Vagina (tissue), 2 donors: ENCODE measurements around the gene LPIN3. TPM values are rescaled to one million over a fixed set of nuclear protein-coding genes. Genes with fewer than 3 reads are reported as not detected.

Experiments used
- DNase-seq, 2 donors: peaks; one replicate each; pipeline ENCODE4 v3.0.0-alpha.2; 2017; ENCODE audit errors: extremely low spot score in 2 of 2
- H3K27ac ChIP-seq: fragments of 200-600 bp; sonication (generic); one replicate; pipeline ENCODE4 v1.5.1; 2019
- H3K27me3 ChIP-seq: fragments of 200-600 bp; sonication (generic); one replicate; pipeline ENCODE4 v1.5.1; 2019
- H3K36me3 ChIP-seq, 2 donors: fragments of 200-600 bp; sonication (generic); one replicate each; pipeline ENCODE4 v1.5.1; 2017 to 2019
- H3K4me1 ChIP-seq: fragments of 200-600 bp; sonication (generic); one replicate; pipeline ENCODE4 v1.5.1; 2019
- H3K4me3 ChIP-seq, 2 donors: fragments of 200-600 bp; sonication (generic); 1 replicate in 1 of 2; 2 replicates in 1 of 2; pipeline ENCODE4 v1.5.1; 2016 to 2019
- H3K9me3 ChIP-seq: fragments of 200-600 bp; sonication (generic); one replicate; pipeline ENCODE4 v1.5.1; 2019
- CTCF ChIP-seq, 3 experiments: fragments of 450-650 bp in 2 of 3; fragments of 200-600 bp in 1 of 3; sonication (generic) in 1 of 3; IDR thresholded peaks; one replicate each; pipeline ENCODE4 v1.5.1; 2017 to 2019; ENCODE audit warnings: antibody characterized with exemption in 3 of 3, mild to moderate bottlenecking in 2 of 3, moderate library complexity in 2 of 3
- POLR2A ChIP-seq, 2 donors: fragments of 450-650 bp; IDR thresholded peaks; one replicate each; pipeline ENCODE4 v1.6.1; 2017; ENCODE audit warnings: antibody characterized with exemption in 2 of 2, mild to moderate bottlenecking in 2 of 2, moderate library complexity in 2 of 2
- POLR2AphosphoS5 ChIP-seq, 2 donors: sonication (generic); formaldehyde crosslinking; IDR thresholded peaks; one replicate each; pipeline ENCODE4 v1.9.0; 2017; ENCODE audit warnings: antibody characterized with exemption in 2 of 2, mild to moderate bottlenecking in 2 of 2, low read depth in 1 of 2; ENCODE audit not compliant: insufficient read depth in 1 of 2
- intact Hi-C: fragments of 100-400 bp; cut with DNase I; formaldehyde crosslinking; loops from one replicate; pipeline ENCODE4 v1.15.1; 2023
- total RNA-seq: library from RNA; depleted of rRNA; stranded (reverse); fragments of >200 nt; gene quantifications from one replicate; pipeline ENCODE4 v1.2.3, GENCODE V29; 2016

The LPIN3 gene
- total RNA-seq, 1 donor from 2014 or later, result 82.3 TPM

DNA sequence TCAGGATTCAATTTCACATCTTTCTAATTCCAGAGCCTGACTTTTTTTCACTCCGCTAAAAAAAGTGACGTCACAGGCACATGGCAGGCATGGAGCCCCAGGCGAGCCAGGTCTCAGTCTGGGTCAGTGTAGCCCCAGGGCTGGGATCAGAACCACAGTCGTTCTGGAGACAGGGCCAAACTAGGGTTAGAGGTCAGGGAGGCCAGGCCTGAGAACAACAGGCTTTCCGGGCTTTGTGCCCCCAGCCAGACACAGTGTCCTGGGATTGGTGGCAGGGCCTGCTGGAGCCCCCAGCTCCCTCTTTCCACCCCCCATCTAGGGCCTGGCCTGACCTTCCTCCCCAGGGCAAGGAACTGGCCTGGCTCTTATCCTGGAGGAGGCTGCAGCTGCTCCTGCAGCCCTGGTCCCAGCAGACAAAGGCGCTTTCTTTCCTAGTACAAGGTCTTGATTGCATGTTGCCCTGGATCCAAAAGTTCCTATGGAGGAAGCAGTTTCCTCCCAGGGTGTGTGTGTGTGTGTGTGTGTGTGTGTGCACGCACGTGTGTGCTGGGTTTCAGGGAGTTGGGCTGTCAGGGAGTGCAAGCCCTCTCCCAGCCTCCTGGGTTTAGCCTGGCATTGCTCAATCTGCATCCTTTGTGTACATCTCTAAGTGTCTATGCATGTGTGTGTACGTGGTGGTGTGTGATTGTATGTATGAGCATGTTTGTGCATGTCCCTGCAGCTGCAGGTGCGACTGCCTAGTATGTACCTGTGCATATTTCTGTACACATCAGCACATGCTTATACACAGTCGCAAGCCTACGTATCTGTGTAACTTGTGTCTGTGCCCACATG lies 52.5 kb downstream of the LPIN3 start:
- TF ChIP-seq POLR2A (IDR thresholded peaks at IDR 0.05), result no peak
- TF ChIP-seq POLR2AphosphoS5 (IDR thresholded peaks at IDR 0.05; ENCODE audit: insufficient read depth in 1 of 2, low read depth in 1 of 2), result peak; percentile 58 to 82
- no peak for TF ChIP-seq CTCF (IDR thresholded peaks at IDR 0.05)
- DNase-seq, result no peak
- Histone ChIP-seq H3K4me1 (peaks cover 56% of the 10 kb centered on the region), H3K27me3 (no peaks in the 10 kb centered on the region), H3K27ac (peak overlapping the region; percentile 58), H3K4me3 (no peak overlapping the region), H3K36me3 (no peaks in the 10 kb centered on the region), H3K9me3 (no peaks in the 10 kb centered on the region)
- intact Hi-C loops, result no loop called here

GRCh38 chr20:41393705-41394066 lies 53.1 kb downstream of the LPIN3 start:
- H3K9me3 ChIP-seq, result no peaks in the 10 kb centered on the region
- no peaks in the 10 kb centered on the region for H3K36me3 ChIP-seq
- no peak overlapping the region for H3K4me3 ChIP-seq
- H3K27ac ChIP-seq, result peak overlapping the region; percentile 58
- H3K27me3 ChIP-seq, result no peaks in the 10 kb centered on the region
- DNase-seq, result no peak
- intact Hi-C loops, result no loop called here
- H3K4me1 ChIP-seq, result peaks cover 62% of the 10 kb centered on the region
- no peak for TF ChIP-seq CTCF (IDR thresholded peaks at IDR 0.05)
- no peak for TF ChIP-seq POLR2AphosphoS5 (IDR thresholded peaks at IDR 0.05; ENCODE audit: insufficient read depth in 1 of 2, low read depth in 1 of 2)
- no peak for TF ChIP-seq POLR2A (IDR thresholded peaks at IDR 0.05)

GRCh38 chr20:41394081-41394480 lies 53.5 kb downstream of the LPIN3 start:
- TF ChIP-seq CTCF (IDR thresholded peaks at IDR 0.05) (no peak), POLR2A (IDR thresholded peaks at IDR 0.05) (no peak), POLR2AphosphoS5 (IDR thresholded peaks at IDR 0.05; ENCODE audit: insufficient read depth in 1 of 2, low read depth in 1 of 2) (no peak)
- Histone ChIP-seq H3K4me3 (no peak overlapping the region), H3K27me3 (no peaks in the 10 kb centered on the region), H3K27ac (no peak overlapping the region), H3K4me1 (peaks cover 66% of the 10 kb centered on the region), H3K9me3 (no peaks in the 10 kb centered on the region), H3K36me3 (no peaks in the 10 kb centered on the region)
- no peak for DNase-seq
- intact Hi-C loops, result no loop called here

GRCh38 chr20:41394931-41395666 lies 54.5 kb downstream of the LPIN3 start:
- Histone ChIP-seq H3K27ac (peak overlapping the region; percentile 32), H3K4me1 (peaks cover 71% of the 10 kb centered on the region), H3K27me3 (no peaks in the 10 kb centered on the region), H3K4me3 (no peak overlapping the region), H3K36me3 (no peaks in the 10 kb centered on the region), H3K9me3 (no peaks in the 10 kb centered on the region)
- no peak for DNase-seq
- intact Hi-C loops, result no loop called here
- TF ChIP-seq POLR2A (IDR thresholded peaks at IDR 0.05) (no peak), POLR2AphosphoS5 (IDR thresholded peaks at IDR 0.05; ENCODE audit: insufficient read depth in 1 of 2, low read depth in 1 of 2) (no peak), CTCF (IDR thresholded peaks at IDR 0.05) (no peak)
